ENCODE measurements around the gene IRF1.

DNA sequence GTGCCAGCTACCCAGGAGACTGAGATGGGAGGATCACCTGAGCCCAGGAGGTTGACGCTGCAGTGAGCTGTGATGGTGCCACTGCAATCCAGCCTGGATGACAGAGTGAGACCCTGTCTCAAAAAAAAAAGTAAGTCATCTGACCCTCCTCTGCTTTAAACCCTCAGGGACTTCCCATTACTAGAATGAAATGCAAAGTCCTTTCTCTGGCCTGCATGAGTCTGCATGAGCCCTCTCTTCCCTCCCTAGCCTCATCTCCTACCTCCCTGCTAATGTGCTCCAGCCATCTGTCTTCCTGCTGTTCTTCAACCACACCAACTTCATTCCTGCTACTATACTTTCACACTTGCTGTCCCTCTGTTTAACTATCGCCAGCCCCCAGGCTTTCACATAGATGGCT lies 37.4 kb upstream of the IRF1 start:
- TF ChIP-seq POLR2A (IDR thresholded peaks at IDR 0.05), result no peak
- TF ChIP-seq, protein P1, sequence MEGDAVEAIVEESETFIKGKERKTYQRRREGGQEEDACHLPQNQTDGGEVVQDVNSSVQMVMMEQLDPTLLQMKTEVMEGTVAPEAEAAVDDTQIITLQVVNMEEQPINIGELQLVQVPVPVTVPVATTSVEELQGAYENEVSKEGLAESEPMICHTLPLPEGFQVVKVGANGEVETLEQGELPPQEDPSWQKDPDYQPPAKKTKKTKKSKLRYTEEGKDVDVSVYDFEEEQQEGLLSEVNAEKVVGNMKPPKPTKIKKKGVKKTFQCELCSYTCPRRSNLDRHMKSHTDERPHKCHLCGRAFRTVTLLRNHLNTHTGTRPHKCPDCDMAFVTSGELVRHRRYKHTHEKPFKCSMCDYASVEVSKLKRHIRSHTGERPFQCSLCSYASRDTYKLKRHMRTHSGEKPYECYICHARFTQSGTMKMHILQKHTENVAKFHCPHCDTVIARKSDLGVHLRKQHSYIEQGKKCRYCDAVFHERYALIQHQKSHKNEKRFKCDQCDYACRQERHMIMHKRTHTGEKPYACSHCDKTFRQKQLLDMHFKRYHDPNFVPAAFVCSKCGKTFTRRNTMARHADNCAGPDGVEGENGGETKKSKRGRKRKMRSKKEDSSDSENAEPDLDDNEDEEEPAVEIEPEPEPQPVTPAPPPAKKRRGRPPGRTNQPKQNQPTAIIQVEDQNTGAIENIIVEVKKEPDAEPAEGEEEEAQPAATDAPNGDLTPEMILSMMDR (IDR thresholded peaks at IDR 0.05 in 4 of 5, conservative IDR thresholded peaks at IDR 0.05 in 1 of 5), result no peak

Data from gastrocnemius medialis (tissue), 4 donors.